ENCODE data around the gene PAQR4. TPM values are rescaled to one million over a fixed set of nuclear protein-coding genes. Genes with fewer than 3 reads are reported as not detected.

Gene PAQR4
- total RNA-seq, 1 experiment from 2014 or later: 29.0 TPM

GRCh38 chr16:2963074-2963722, 6.0 kb upstream of the PAQR4 start:
- in situ Hi-C loops (cut with HindIII; ENCODE audit: low sequenced_read_pairs): no loop called here
- no peak for DNase-seq (ENCODE audit: low spot score)

- peak; percentile 54 for DNase-seq (ENCODE audit: low spot score)
- in situ Hi-C loops (cut with HindIII; ENCODE audit: low sequenced_read_pairs): no loop called here
Observed at GRCh38 chr16:2963723-2964474, 5.2 kb upstream of the PAQR4 start, which contains the start of gene KREMEN2. Gene KREMEN2 (plus strand): TSS chr16:2964275. CDS start chr16:2964521, 246 bp downstream.

GRCh38 chr16:2964475-2965336, 4.4 kb upstream of the PAQR4 start:
- peak; percentile 47 for DNase-seq (ENCODE audit: low spot score)
- in situ Hi-C loops (cut with HindIII; ENCODE audit: low sequenced_read_pairs): no loop called here

- in situ Hi-C loops (cut with HindIII; ENCODE audit: low sequenced_read_pairs): no loop called here
- DNase-seq (ENCODE audit: low spot score): no peak
Observed at GRCh38 chr16:2966043-2966807, 2.9 kb upstream of the PAQR4 start.

GRCh38 chr16:2966808-2967191, 2.3 kb upstream of the PAQR4 start:
- no peak for DNase-seq (ENCODE audit: low spot score)
- in situ Hi-C loops (cut with HindIII; ENCODE audit: low sequenced_read_pairs): no loop called here

- in situ Hi-C loops (cut with HindIII; ENCODE audit: low sequenced_read_pairs): no loop called here
- DNase-seq (ENCODE audit: low spot score): no peak
Observed at GRCh38 chr16:2967211-2967631, 1.9 kb upstream of the PAQR4 start.

GRCh38 chr16:2967721-2968161, 1.4 kb upstream of the PAQR4 start:
- in situ Hi-C loops (cut with HindIII; ENCODE audit: low sequenced_read_pairs): no loop called here
- DNase-seq (ENCODE audit: low spot score): no peak

- no peak for DNase-seq (ENCODE audit: low spot score)
- in situ Hi-C loops (cut with HindIII; ENCODE audit: low sequenced_read_pairs): no loop called here
Observed at GRCh38 chr16:2968368-2968737, 795 bp upstream of the PAQR4 start.

- in situ Hi-C loops (cut with HindIII; ENCODE audit: low sequenced_read_pairs): no loop called here
- no peak for DNase-seq (ENCODE audit: low spot score)
Observed at GRCh38 chr16:2969545-2970521, 685 bp downstream of the PAQR4 start.

- no peak for DNase-seq (ENCODE audit: low spot score)
- in situ Hi-C loops (cut with HindIII; ENCODE audit: low sequenced_read_pairs): no loop called here
Observed at GRCh38 chr16:2970563-2970962, 1.4 kb downstream of the PAQR4 start.

GRCh38 chr16:2971134-2971984, 2.2 kb downstream of the PAQR4 start:
- in situ Hi-C loops (cut with HindIII; ENCODE audit: low sequenced_read_pairs): no loop called here
- no peak for DNase-seq (ENCODE audit: low spot score)

GRCh38 chr16:2971985-2972784, 3.0 kb downstream of the PAQR4 start:
- no peak for DNase-seq (ENCODE audit: low spot score)
- in situ Hi-C loops (cut with HindIII; ENCODE audit: low sequenced_read_pairs): no loop called here

GRCh38 chr16:2973093-2973492, 3.9 kb downstream of the PAQR4 start:
- peak; percentile 25 for DNase-seq (ENCODE audit: low spot score)
- in situ Hi-C loops (cut with HindIII; ENCODE audit: low sequenced_read_pairs): no loop called here

GRCh38 chr16:2973605-2974318, 4.6 kb downstream of the PAQR4 start:
- DNase-seq (ENCODE audit: low spot score): no peak
- in situ Hi-C loops (cut with HindIII; ENCODE audit: low sequenced_read_pairs): no loop called here

GRCh38 chr16:2974319-2975056, 5.3 kb downstream of the PAQR4 start:
- in situ Hi-C loops (cut with HindIII; ENCODE audit: low sequenced_read_pairs): no loop called here
- DNase-seq (ENCODE audit: low spot score): no peak

All from G401 (cell line).